Progenitor cell of endocrine pancreas (in vitro differentiated cells): ENCODE data around the gene CELSR1. TPM values are rescaled to one million over a fixed set of nuclear protein-coding genes. Genes with fewer than 3 reads are reported as not detected.

Experiments used
- DNase-seq: peaks from one replicate; pipeline ENCODE4 v3.0.0; 2021; ENCODE audit warnings: low spot score; ENCODE audit not compliant: unreplicated experiment
- H3K27ac Mint-ChIP-seq: 2 replicates; pipeline ENCODE4 v1.8.0; 2021; ENCODE audit warnings: mild to moderate bottlenecking, moderate library complexity, mixed read lengths
- H3K27me3 Mint-ChIP-seq: 2 replicates; pipeline ENCODE4 v1.8.0; 2021; ENCODE audit warnings: mixed read lengths
- H3K36me3 Mint-ChIP-seq: 2 replicates; pipeline ENCODE4 v1.8.0; 2022; ENCODE audit warnings: mixed read lengths; ENCODE audit not compliant: insufficient read depth
- H3K4me1 Mint-ChIP-seq: 2 replicates; pipeline ENCODE4 v1.8.0; 2021; ENCODE audit warnings: low read depth, mixed read lengths
- H3K4me3 Mint-ChIP-seq: 2 replicates; pipeline ENCODE4 v1.8.0; 2021; ENCODE audit warnings: low read depth, mild to moderate bottlenecking, moderate library complexity, mixed read lengths
- H3K9me3 Mint-ChIP-seq: 2 replicates; pipeline ENCODE4 v1.8.0; 2021; ENCODE audit warnings: low read depth, mixed read lengths
- CTCF ChIP-seq: fragments of 200-600 bp; sonication (generic); IDR thresholded peaks from one replicate; pipeline ENCODE4 v1.5.0; 2021; ENCODE audit warnings: antibody characterized with exemption, mild to moderate bottlenecking; ENCODE audit not compliant: unreplicated experiment
- total RNA-seq: library from RNA; stranded (reverse); gene quantifications from 2 replicates; pipeline ENCODE4 v1.2.1, GENCODE V29; 2021

Gene CELSR1
- total RNA-seq, 1 donor from 2014 or later, result 20.9 TPM

DNA sequence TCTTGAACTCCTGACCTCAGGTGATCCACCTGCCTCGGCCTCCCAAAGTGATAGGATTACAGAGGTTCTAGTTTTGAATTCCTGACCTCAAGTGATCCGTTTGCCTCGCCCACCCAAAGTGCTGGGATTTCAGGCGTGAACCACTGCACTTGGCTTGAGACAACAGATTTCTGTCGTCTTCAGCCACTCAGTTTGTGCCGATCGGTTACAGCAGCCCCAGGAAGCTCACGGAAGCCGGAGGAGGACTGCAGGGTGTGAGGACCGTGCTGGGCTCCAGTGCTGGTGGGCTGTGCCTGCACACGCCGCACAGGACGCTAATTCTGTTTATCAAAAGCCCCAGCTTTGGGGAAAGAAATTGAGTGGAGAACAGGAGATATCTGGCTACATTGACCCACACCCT is 82.0 kb downstream of the CELSR1 start:
- DNase-seq, result no peak
- H3K27me3 Mint-ChIP-seq, result peaks cover 7% of the 10 kb centered on the region
- H3K36me3 Mint-ChIP-seq, result peaks cover 4% of the 10 kb centered on the region
- H3K9me3 Mint-ChIP-seq, result no peaks in the 10 kb centered on the region
- H3K27ac Mint-ChIP-seq, result no peak overlapping the region
- no peak for TF ChIP-seq CTCF
- peaks cover 42% of the 10 kb centered on the region for H3K4me1 Mint-ChIP-seq
- no peak overlapping the region for H3K4me3 Mint-ChIP-seq

DNA sequence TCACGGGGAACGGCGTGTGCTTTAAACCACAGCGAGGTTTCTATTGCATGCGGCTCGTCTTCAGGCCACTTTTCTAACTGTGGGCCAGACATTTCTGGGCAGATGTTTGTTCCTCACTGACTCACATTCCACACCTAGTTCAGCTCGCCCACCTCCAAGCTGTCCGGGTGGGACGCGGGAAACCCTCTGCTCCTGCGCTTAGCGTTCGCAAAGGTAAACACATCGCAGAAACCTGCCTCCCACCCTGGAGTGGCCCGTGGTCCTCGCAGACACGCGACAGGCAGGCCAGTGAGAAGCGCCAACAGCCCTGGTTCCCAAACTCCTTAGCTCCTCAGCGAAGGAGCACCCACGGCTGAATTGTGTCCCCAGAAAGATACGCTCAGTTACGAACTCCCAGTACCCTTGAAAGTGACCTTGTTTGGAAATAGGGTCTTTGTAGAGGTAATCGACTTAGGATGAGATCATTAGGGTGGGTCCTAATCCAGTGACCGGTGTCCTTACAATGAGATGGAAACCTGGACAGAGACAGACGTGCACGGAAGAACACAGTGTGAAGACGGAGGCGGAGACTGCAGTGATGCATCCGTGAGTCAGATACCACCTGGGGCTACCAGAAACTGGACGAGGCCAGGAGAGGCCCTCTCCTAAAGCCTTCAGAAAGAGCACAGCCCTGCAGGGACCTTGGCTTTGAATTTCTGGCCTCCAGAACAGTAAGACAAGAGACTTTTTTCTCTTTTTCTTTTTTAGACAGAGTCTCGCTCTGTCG is 82.7 kb downstream of the CELSR1 start:
- H3K27me3 Mint-ChIP-seq, result peaks cover 4% of the 10 kb centered on the region
- DNase-seq, result no peak
- H3K4me1 Mint-ChIP-seq, result peaks cover 44% of the 10 kb centered on the region
- peaks cover 4% of the 10 kb centered on the region for H3K36me3 Mint-ChIP-seq
- H3K27ac Mint-ChIP-seq, result peak overlapping the region; percentile 92
- TF ChIP-seq CTCF, result no peak
- H3K9me3 Mint-ChIP-seq, result no peaks in the 10 kb centered on the region
- H3K4me3 Mint-ChIP-seq, result no peak overlapping the region

DNA sequence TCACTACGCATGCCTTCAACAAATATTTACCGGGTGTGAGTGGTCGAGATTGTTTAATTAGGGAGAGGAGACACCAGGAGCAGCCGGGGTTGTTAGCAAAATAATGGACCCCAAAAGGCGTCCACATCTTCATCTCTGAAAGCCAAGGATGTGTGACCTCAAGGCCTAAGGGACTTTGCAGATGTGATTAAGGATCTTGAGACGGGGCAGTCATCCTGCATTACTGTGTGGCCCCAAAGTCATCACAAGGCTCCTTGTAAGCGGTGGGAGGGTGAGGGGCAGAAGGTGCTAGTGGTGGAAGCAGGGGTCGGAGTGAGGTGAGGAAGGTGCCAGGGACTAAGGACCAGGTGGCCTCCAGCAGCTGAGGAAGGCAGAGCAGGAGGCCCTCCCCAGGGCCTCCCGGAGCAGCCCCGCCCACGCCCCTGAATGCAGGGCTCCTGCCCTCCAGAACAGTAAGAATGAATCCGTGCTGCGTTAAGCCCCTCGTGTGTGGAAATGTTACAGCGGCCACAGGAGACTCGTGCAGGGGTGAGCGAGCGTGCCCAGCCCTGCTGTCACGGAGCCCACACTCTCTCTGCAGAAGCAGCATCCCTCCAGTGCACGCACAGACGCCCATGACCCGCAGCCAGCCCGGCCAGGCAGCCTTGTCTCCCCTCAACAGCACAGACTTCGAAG is 83.5 kb downstream of the CELSR1 start:
- Mint-ChIP-seq H3K9me3 (no peaks in the 10 kb centered on the region), H3K4me1 (peaks cover 45% of the 10 kb centered on the region), H3K27ac (peak overlapping the region; percentile 92), H3K36me3 (peaks cover 4% of the 10 kb centered on the region), H3K27me3 (peaks cover 4% of the 10 kb centered on the region), H3K4me3 (peak overlapping the region; percentile 15)
- no peak for TF ChIP-seq CTCF
- DNase-seq, result no peak

- Mint-ChIP-seq H3K9me3 (no peaks in the 10 kb centered on the region), H3K27me3 (peaks cover 6% of the 10 kb centered on the region), H3K4me3 (peak overlapping the region; percentile 15), H3K36me3 (peaks cover 4% of the 10 kb centered on the region), H3K27ac (peak overlapping the region; percentile 92), H3K4me1 (peaks cover 48% of the 10 kb centered on the region)
- no peak for DNase-seq
- no peak for TF ChIP-seq CTCF
Observed at GRCh38 chr22:46453006-46453828, 84.2 kb downstream of the CELSR1 start.
